H9 (cell line): ENCODE measurements around the gene GPR32. TPM values are rescaled to one million over a fixed set of nuclear protein-coding genes. Genes with fewer than 3 reads are reported as not detected.

Experiments used
- DNase-seq: peaks from one replicate; pipeline ENCODE4 v3.0.0-alpha.2; 2017
- H2AFZ ChIP-seq: one replicate; pipeline ENCODE4 v1.6.1; 2013; ENCODE audit warnings: mild to moderate bottlenecking, low read length, control low read depth, moderate library complexity
- H2AK5ac ChIP-seq: 2 replicates; pipeline ENCODE4 v1.6.1; 2013; ENCODE audit warnings: low read length, control low read depth, mixed read lengths; ENCODE audit not compliant: insufficient read length
- H2BK120ac ChIP-seq: one replicate; pipeline ENCODE4 v1.6.1; 2013; ENCODE audit warnings: low read depth, mild to moderate bottlenecking, low read length, control low read depth, inconsistent platforms; ENCODE audit not compliant: poor library complexity, severe bottlenecking
- H2BK12ac ChIP-seq: 2 replicates; pipeline ENCODE4 v1.6.1; 2013; ENCODE audit warnings: low read length, control low read depth, mixed read lengths, low read depth; ENCODE audit not compliant: insufficient read length
- H2BK15ac ChIP-seq: 2 replicates; pipeline ENCODE4 v1.6.1; 2013; ENCODE audit warnings: low read depth, low read length, control low read depth
- H2BK20ac ChIP-seq: one replicate; pipeline ENCODE4 v1.6.1; 2013; ENCODE audit warnings: low read depth, mild to moderate bottlenecking, low read length, control low read depth, inconsistent platforms; ENCODE audit not compliant: poor library complexity, severe bottlenecking
- H2BK5ac ChIP-seq: 2 replicates; pipeline ENCODE4 v1.6.1; 2013; ENCODE audit warnings: low read length, control low read depth, mixed read lengths; ENCODE audit not compliant: insufficient read length
- H3K14ac ChIP-seq: 2 replicates; pipeline ENCODE4 v1.6.1; 2013; ENCODE audit warnings: low read length, control low read depth; ENCODE audit not compliant: insufficient read depth
- H3K18ac ChIP-seq: 2 replicates; pipeline ENCODE4 v1.6.1; 2013; ENCODE audit warnings: low read depth, mild to moderate bottlenecking, mixed read lengths, low read length, control low read depth; ENCODE audit not compliant: insufficient read length
- H3K23ac ChIP-seq: 2 replicates; pipeline ENCODE4 v1.6.1; 2013; ENCODE audit warnings: low read length, control low read depth, mixed read lengths, low read depth; ENCODE audit not compliant: insufficient read length
- H3K23me2 ChIP-seq: 2 replicates; pipeline ENCODE4 v1.6.1; 2013; ENCODE audit warnings: low read depth, mild to moderate bottlenecking, mixed read lengths, low read length, control low read depth; ENCODE audit not compliant: insufficient read length, poor library complexity, severe bottlenecking
- H3K27ac ChIP-seq: 2 replicates; pipeline ENCODE4 v1.5.1; 2013; ENCODE audit warnings: low read length, control low read depth, mixed read lengths, low read depth; ENCODE audit not compliant: insufficient read length
- H3K27me3 ChIP-seq: 2 replicates; pipeline ENCODE4 v1.6.1; 2013; ENCODE audit warnings: low read length, control low read depth, inconsistent platforms; ENCODE audit not compliant: insufficient read depth
- H3K4ac ChIP-seq: 2 replicates; pipeline ENCODE4 v1.6.1; 2013; ENCODE audit warnings: low read depth, mild to moderate bottlenecking, control low read depth, inconsistent platforms, low read length, moderate library complexity
- H3K4me1 ChIP-seq: 2 replicates; pipeline ENCODE4 v1.6.1; 2013; ENCODE audit warnings: low read length, control low read depth, inconsistent platforms; ENCODE audit not compliant: insufficient read depth
- H3K4me2 ChIP-seq: 2 replicates; pipeline ENCODE4 v1.6.1; 2013; ENCODE audit warnings: low read length, control low read depth, mixed read lengths; ENCODE audit not compliant: insufficient read length, insufficient read depth
- H3K56ac ChIP-seq: 2 replicates; pipeline ENCODE4 v1.6.1; 2013; ENCODE audit warnings: low read depth, mild to moderate bottlenecking, mixed read lengths, low read length, control low read depth; ENCODE audit not compliant: insufficient read length
- H3K79me1 ChIP-seq: 2 replicates; pipeline ENCODE4 v1.6.1; 2013; ENCODE audit warnings: low read depth, mild to moderate bottlenecking, moderate library complexity, low read length, control low read depth, inconsistent platforms; ENCODE audit not compliant: insufficient read depth, poor library complexity, severe bottlenecking
- H3K79me2 ChIP-seq: 2 replicates; pipeline ENCODE4 v1.6.1; 2013; ENCODE audit warnings: low read length, control low read depth, inconsistent platforms; ENCODE audit not compliant: insufficient read depth
- H3K9ac ChIP-seq: 2 replicates; pipeline ENCODE4 v1.6.1; 2013; ENCODE audit warnings: low read length, control low read depth, mixed read lengths; ENCODE audit not compliant: insufficient read length; ENCODE audit errors: extremely low read depth
- H3K9me3 ChIP-seq: one replicate; pipeline ENCODE4 v1.6.1; 2013; ENCODE audit warnings: low read depth, low read length, inconsistent platforms; ENCODE audit not compliant: control insufficient read depth
- H3T11ph ChIP-seq: one replicate; pipeline ENCODE4 v1.6.1; 2013; ENCODE audit warnings: mild to moderate bottlenecking, low read length, control low read depth, inconsistent platforms
- H4K20me1 ChIP-seq: one replicate; pipeline ENCODE4 v1.6.1; 2013; ENCODE audit not compliant: control insufficient read depth, insufficient read length, insufficient read depth
- H4K5ac ChIP-seq: 2 replicates; pipeline ENCODE4 v1.6.1; 2013; ENCODE audit warnings: low read depth, mild to moderate bottlenecking, mixed read lengths, low read length, control low read depth; ENCODE audit not compliant: insufficient read length
- H4K8ac ChIP-seq: replicated peaks from 2 replicates; pipeline ENCODE4 v1.6.1; 2013; ENCODE audit warnings: low read length, control low read depth, mixed read lengths, low read depth; ENCODE audit not compliant: insufficient read length
- H4K91ac ChIP-seq: 2 replicates; pipeline ENCODE4 v1.6.1; 2013; ENCODE audit warnings: low read depth, mild to moderate bottlenecking, moderate library complexity, mixed read lengths, low read length, control low read depth; ENCODE audit not compliant: insufficient read length
- H3K27ac Mint-ChIP-seq, 3 experiments: 2 replicates in 2 of 3; 3 replicates in 1 of 3; pipeline ENCODE4 v1.8.0; 2020 to 2021; ENCODE audit warnings: mixed read lengths in 3 of 3, mild to moderate bottlenecking in 1 of 3, moderate library complexity in 1 of 3
- H3K27me3 Mint-ChIP-seq: 2 replicates; pipeline ENCODE4 v1.8.0; 2021; ENCODE audit warnings: low read depth, mild to moderate bottlenecking, moderate library complexity, mixed read lengths
- H3K36me3 Mint-ChIP-seq, 3 experiments: 2 replicates in 2 of 3; 3 replicates in 1 of 3; pipeline ENCODE4 v1.8.0; 2020 to 2021; ENCODE audit warnings: low read depth in 3 of 3, mixed read lengths in 3 of 3; ENCODE audit not compliant: insufficient read depth in 1 of 3
- H3K4me1 Mint-ChIP-seq, 2 experiments: 2 replicates each; pipeline ENCODE4 v1.8.0; 2020; ENCODE audit warnings: mixed read lengths in 2 of 2
- H3K4me3 Mint-ChIP-seq, 2 experiments: 2 replicates in 1 of 2; 3 replicates in 1 of 2; pipeline ENCODE4 v1.8.0; 2020 to 2021; ENCODE audit warnings: mild to moderate bottlenecking in 2 of 2, mixed read lengths in 2 of 2, moderate library complexity in 1 of 2
- H3K9me3 Mint-ChIP-seq, 2 experiments: 2 replicates in 1 of 2; 3 replicates in 1 of 2; pipeline ENCODE4 v1.8.0; 2020; ENCODE audit warnings: mild to moderate bottlenecking in 2 of 2, mixed read lengths in 2 of 2, moderate library complexity in 1 of 2
- CTCF ChIP-seq: fragments of 200-600 bp; sonication (generic); conservative IDR thresholded peaks from 3 replicates; pipeline ENCODE4 v1.8.0; 2021; ENCODE audit warnings: antibody characterized with exemption, mild to moderate bottlenecking
- WGBS: extraction: QIAGEN DNeasy Blood & Tissue Kit; methylation state at CpG from one replicate; pipeline ENCODE4 v1.1.7; 2013; ENCODE audit warnings: missing lambda C conversion rate, low lambda C conversion rate, mixed read lengths; ENCODE audit not compliant: insufficient read length; ENCODE audit errors: extremely low coverage; 5-methylcytosine and 5-hydroxymethylcytosine counted together
- total RNA-seq: library from RNA; stranded (reverse); gene quantifications from 2 replicates; pipeline ENCODE4 v1.2.1, GENCODE V29; 2021

The GPR32 gene
- total RNA-seq, 1 experiment from 2014 or later: not detected

DNA sequence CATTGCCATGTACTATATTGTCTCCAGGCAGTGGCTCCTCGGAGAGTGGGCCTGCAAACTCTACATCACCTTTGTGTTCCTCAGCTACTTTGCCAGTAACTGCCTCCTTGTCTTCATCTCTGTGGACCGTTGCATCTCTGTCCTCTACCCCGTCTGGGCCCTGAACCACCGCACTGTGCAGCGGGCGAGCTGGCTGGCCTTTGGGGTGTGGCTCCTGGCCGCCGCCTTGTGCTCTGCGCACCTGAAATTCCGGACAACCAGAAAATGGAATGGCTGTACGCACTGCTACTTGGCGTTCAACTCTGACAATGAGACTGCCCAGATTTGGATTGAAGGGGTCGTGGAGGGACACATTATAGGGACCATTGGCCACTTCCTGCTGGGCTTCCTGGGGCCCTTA, 624 bp downstream of the GPR32 start:
- WGBS: no CpG with 5 or more reads among the region's 13 CpGs
- H3K9me3 Mint-ChIP-seq: peaks cover 0 to 6% of the 10 kb centered on the region in 2 experiments; a peak in 1 of 5 replicates
- H3K27ac Mint-ChIP-seq: no peak overlapping the region; a peak in 1 of 7 replicates
- Histone ChIP-seq H3K4me2 (no peak overlapping the region), H3K23ac (no peak overlapping the region), H3K9ac (no peak overlapping the region), H3K56ac (no peak overlapping the region), H4K20me1 (no peaks in the 10 kb centered on the region), H2BK15ac (no peak overlapping the region), H3K27me3 (no peaks in the 10 kb centered on the region), H4K5ac (no peak overlapping the region), H2BK12ac (no peak overlapping the region), H2AK5ac (no peak overlapping the region), H3K9me3 (no peaks in the 10 kb centered on the region), H4K8ac (no peak overlapping the region), H2BK120ac (no peak overlapping the region), H3K27ac (no peak overlapping the region), H3K23me2 (no peaks in the 10 kb centered on the region), H3K4me1 (no peaks in the 10 kb centered on the region), H3K79me1 (no peaks in the 10 kb centered on the region), H3K18ac (no peak overlapping the region), H2AFZ (no peak overlapping the region), H2BK20ac (no peak overlapping the region), H4K91ac (no peak overlapping the region), H3T11ph (no peak overlapping the region), H3K79me2 (no peaks in the 10 kb centered on the region), H2BK5ac (no peak overlapping the region), H3K4ac (no peak overlapping the region), H3K14ac (no peak overlapping the region)
- TF ChIP-seq CTCF: no peak
- peaks cover 57% of the 10 kb centered on the region for H3K27me3 Mint-ChIP-seq
- no peaks in the 10 kb centered on the region for H3K36me3 Mint-ChIP-seq
- no peak for DNase-seq
- H3K4me1 Mint-ChIP-seq: peaks cover 0 to 12% of the 10 kb centered on the region in 2 experiments; a peak in 3 of 4 replicates
- no peak overlapping the region for H3K4me3 Mint-ChIP-seq
